Hematopoietic multipotent progenitor cell treated with erythropoietin and hydrocortisone succinate and interleukin-3 and kit ligand, for 15 days (in vitro differentiated cells): ENCODE results near the gene PTER.

Experiments used
- DNase-seq: peaks from one replicate; pipeline ENCODE4 v3.0.0-alpha.2; 2015; ENCODE audit warnings: low spot score

The PTER gene

DNA sequence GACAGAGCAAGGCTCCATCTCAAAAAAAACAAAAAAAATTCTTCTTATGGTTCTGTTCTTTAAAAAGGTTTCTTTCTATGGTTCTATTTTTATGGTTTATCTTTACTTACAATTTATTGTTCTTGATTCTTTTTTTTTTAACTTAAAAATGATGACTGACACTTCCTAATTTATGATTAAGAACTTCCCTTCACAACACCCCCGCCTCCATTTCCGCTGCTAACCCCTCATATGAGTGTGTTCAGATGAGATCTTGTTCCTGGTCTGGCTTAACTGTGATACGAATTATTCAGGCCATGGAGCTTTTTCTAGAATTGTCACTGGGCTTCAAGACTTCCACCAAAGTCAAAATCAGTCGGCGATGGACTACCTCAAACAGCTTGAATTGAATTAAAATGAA, 33.9 kb downstream of the PTER start:
- DNase-seq, result no peak

DNA sequence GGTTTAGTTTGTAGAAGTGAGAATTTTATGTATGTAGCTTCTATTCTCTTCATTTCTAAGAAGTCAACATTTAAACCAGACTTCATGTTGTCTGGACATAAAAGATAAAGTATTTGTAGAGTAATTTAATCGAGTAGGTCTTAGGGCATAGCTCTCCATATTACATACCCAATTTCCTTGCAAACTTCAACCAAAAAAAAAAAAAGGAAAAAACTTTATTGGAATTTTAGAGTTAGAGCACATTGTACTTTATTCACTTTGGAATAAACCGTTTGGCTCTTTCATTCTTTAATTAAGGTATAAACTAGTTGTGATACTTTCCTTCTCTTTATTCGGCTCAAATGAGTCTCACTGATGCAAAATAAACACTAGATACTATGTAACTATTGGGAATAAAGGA, 36.0 kb downstream of the PTER start:
- no peak for DNase-seq

DNA sequence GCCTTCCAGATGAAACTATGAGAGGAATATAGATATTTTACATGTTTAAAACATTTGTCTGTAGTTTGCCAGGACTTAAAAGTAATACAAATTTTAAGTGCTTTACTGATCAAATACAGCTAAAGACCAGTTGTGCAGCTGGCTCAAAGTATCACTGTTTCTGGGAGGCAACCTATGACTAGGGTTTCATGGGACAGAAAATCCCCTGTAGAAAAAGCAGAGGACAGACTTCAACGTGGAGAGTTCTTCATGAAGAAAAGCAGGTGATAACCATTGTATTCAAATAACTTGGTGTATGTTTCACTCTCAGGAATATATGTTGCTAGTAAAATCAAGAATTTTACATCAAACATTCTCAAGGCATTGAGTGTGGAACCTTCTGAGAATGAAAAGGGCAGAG, 40.9 kb downstream of the PTER start:
- no peak for DNase-seq

DNA sequence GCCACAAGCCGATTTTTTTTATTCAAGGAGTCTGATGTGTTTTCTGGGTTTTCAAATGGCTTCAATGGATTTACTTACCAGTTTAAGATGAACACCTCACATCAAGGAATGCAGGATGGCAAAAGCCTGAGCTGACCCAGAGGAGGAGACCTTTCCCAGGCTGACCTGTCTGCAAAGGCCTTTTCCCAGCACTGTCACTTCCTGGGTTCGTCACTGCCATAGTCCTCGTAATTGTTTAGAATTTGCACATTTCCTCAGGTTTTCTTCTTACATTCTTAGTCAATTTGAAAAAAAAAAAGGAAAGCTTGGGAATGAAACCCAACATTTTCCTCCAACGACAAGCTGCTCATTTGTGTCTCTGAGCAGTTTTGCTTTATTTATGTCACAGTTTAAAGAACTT, 42.0 kb downstream of the PTER start:
- no peak for DNase-seq

DNA sequence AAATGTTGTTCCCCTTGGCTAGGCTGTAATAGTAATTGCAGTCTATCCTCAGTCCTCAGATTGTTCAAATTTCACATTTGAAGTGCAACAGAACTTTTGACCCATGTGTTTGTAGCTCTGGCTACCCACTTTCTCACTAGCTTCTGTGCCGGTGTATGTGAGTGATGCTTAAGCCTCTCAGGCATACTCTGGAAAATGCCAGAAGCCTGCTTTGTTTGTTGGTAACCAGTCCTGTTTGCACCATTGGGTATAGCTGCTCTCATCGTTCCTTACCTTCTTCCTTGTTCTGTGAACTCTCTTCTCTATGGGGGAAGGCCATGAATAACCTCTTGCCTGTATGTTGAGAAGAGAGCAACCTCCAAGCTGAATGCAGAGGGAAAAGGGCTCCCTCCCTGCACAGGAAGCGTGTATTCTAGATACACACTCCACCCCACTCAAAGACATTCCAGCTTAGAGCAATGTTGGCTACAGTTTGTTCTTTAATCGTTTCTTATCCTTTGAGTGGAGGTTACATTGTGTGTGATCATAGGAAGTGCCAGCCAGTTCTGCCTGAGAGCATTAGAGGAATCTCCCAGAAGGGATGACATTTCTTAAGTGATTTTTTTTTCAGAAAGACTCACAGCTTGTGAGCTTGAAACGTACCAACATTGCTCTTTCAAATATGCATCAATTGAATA, 44.4 kb downstream of the PTER start:
- no peak for DNase-seq

DNA sequence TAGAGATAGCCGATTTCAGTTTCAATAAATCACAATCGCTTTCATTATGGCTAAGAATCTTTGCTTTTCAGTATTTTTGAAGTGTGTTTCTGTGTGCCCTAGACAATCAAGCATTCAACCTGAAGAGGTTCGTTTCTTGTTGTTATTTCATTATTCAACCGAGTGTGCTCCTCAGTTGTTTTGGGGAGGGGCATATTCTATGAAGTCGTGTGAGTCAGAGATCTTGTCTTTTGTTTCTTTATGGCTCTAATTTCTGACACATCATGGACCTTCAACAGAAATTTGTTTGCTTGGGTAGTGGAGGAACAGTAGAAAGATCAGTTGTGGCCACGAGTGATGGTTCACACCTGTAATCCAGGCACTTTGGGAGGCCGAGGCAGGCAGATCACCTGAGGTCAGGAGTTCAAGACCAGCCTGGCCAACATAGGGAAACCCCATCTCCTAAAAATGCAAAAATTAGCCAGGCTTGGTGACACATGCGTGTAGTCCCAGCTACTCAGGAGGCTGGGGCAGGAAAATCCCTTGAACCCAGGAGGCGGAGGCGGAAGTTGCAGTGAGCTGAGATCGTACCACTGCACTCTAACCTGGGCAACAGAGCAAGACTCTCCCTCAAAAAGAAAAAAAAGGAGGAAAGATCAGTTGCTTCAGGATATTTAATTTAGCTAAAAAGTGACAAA, 46.6 kb downstream of the PTER start:
- DNase-seq, result no peak

DNA sequence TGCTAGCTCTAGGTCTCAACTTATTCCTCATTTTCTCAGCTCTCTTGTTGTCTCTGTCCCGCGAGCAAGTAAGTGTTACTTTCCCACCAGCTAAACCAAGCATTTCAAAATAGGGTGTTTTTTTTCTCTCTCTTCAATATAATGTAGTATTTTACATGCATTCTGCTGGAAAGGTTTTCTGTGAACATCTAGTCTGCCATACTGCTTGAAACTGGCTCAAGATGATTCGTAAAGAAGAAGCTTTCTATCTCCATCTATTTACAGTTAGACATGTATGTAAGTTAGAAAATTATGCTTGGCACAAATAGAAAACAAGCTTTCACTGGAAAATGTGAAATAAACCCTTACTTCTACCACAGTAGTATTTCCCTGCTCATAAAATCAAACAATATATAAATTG, 53.7 kb downstream of the PTER start:
- DNase-seq, result no peak

DNA sequence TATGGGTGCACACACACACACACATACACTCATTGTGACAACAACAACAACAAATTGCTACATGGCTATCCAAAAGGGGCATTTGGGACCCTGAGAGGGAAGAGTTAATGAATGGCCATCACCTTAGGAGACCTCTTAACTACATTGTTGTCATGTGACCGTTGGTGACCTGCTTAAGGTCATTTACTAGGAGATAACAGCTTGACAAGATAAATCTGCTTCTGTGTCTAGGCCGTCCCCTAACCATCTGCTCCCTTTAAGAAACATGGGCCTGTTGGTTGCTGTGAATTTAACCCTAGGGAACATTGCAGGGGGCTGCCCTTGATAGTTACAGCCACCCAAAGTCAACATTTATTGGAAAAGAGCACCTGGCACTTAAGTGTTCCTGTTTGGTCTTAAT, 55.1 kb downstream of the PTER start:
- no peak for DNase-seq

DNA sequence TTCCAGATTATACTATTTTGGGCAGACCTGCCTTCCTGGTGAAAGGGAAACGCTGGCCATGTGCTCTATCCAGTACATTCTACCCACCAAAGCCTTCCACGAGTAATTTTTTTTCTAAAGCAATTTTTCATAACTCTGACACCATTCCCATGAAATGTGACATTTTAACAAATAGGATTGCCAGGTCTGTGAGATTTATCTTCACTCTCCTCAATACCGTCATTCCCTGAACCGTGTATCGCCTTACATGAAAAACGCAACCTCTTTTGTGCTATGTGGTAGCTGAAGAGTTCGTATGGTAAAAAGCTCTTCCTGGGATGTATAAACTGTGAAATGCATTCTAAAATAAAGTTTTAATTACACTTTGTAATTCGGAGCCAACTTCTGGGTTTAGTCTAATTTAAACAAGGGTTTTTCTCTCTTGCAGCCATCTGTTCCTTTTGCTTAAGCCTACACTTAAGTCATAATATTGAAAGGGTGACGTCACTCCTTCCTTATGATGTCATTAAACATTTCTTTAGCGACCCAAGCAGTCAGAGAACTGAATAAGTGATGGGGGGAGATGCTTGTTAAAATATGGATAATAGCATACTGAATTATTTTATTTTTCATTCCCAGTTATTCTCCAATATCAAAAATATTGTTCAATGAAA, 57.2 kb downstream of the PTER start:
- no peak for DNase-seq

DNA sequence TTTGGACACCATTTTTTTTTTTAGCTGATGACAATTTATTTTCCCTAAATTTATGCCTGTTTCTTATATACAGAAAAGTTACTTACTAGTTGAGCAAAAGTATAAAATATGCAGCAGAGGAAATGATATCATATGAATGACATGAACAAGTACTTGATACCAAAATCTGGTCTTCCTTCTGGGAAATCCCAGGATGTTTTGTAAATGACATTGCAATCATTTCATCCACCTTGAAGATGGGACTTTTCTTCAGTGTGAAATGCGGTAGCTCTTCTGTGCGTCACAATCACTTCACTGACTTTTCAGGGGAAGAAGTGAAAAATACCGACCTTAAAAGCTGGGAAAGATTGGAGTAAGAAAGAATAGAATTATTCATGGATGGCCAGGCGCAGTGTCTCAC, 61.1 kb downstream of the PTER start:
- no peak for DNase-seq

DNA sequence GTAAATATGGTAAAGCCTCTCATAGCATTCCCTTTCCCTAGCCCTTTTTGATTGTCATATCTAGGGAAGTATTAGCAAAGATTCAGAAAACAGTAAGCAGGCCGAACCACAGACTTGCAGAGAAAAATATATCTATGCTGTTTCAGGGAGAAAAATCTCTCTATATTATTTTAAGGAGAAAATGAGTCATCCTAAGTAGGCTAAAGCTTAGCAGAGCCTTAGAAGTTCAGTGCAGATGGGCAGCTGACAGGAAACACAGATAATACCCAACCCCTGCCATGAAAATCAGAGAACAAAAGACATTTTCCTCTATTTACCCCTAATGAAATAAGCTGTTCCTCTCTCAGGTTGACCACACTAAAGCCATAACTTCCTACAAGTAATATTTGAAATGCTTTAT, 68.4 kb downstream of the PTER start:
- no peak for DNase-seq

DNA sequence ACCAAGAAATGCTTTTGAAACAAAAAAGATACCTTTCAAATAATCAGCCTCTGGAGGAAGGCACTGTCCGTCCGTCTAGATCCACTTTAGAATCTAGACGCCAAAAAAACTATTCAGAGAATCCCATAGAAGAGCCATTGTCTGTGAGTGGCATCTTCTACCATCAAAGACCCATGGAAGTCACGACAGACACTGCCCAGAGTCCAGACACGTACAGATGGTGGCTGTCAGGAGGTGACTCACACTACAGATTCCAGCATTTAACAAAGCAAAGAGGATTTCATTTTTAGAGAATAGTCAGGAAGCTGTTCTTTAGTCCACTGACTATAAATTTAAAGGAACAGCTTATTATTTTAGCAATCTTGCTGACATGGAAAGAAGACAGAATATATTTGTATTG, 73.2 kb downstream of the PTER start:
- DNase-seq, result no peak

DNA sequence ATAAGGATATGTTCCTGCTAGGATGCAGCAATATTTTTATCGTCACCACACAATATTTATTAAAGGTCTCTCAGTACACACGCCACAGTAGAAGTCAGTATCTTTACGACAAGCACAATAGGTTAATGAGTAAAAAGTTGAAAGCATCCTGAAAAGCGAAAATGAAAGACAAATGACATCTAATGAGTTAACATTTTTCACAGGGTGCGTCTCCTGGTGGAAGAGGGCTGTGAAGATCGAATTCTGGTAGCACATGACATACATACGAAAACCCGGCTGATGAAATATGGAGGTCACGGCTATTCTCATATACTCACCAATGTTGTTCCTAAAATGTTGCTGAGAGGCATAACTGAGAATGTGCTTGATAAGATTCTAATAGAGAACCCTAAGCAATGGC, 74.0 kb downstream of the PTER start:
- DNase-seq, result no peak

DNA sequence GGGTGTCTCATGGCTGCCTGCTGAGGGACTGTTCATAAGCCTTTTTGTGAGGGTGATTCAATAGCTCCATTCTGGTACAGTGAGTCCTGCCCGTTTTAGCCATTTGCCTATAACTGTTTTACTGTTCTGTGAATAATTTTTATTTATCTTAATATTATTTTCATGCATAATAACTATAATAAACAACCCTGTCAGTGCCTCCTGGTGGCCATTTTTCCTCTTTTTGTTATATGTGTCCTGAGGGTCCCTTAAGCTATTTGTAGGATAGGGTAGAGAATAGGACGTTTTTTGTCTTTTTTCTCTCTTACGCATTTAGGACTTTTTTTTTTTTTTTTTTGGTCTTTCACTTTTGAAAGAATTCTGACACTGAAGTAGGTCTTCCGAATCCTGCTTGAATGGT, 82.0 kb downstream of the PTER start:
- no peak for DNase-seq

DNA sequence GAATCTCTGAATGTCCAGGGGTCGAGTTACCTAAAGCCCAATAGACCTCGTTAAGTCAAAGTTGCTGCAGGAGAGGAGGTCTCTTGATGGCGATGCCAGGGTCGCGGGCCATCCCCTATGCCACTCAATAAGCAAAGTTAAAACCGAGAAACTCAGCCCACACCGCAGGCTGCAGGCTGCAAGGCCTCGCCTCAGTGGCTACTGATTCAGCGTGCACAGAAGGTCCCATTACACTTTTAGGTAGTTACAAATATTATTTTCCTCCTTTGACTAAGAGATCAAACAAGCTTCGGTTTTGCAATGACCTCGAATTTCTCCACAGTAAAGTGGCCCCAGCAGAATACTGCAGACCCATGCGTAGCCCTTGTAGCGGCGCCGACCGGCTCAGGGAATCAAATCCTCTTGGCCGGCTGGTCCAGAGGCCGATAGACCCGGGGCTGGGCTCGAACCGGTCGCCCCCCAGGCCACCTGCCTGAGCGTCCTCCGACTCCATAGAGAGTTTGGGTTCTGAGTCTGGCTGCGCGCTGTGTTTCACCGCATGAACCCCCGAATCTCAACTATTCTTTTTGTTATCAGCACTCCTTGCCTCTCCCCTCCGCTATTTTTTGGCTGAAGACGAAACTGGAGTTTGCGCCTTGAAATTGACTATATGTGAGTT, 82.6 kb downstream of the PTER start:
- DNase-seq, result no peak

DNA sequence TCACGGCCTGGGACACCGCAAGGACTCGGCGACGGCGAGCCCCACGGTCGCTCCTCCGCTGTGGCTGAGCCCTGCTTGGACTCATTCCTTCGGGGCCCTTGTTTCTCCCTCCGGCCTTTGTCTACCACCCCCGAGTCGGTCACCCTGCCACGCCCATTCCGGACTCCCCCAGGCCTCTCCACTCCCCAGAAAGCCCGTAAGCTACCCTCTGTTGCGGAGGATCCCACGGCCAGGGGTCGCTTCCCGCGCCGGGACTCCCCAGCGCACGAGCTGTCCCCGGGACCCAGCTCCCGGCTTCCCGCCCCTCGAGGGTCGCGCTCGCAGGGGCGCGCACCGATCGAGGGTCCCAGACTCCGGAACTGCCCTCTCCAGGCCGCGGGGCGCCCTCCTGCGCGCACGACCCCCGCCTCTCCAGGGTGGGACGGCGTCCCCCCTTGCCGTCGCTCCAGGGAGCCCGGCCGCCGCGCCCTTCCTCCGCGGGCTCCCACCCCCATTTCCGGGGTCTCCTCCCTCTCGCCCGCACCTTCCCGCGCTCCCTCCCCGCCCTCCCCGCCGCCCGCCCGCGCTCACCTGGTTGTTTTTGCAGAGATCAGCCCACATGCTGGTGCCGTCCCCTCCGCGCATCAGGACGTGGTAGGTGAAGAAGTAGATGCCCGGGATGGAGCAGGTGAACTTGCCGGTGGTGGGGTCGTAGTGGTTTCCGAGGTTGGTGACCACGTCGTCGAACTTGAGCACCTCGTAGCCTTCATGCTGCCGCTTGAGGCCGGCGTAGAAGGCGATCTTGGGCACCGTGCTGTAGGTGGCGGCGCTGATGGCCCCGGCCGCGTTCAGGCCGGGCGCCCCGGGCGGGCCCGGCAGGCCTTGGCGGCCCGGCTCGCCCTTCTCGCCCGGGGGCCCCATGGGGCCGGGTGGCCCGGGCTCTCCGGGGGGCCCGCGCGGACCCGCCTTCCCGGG, 83.4 kb downstream of the PTER start:
- no peak for DNase-seq

DNA sequence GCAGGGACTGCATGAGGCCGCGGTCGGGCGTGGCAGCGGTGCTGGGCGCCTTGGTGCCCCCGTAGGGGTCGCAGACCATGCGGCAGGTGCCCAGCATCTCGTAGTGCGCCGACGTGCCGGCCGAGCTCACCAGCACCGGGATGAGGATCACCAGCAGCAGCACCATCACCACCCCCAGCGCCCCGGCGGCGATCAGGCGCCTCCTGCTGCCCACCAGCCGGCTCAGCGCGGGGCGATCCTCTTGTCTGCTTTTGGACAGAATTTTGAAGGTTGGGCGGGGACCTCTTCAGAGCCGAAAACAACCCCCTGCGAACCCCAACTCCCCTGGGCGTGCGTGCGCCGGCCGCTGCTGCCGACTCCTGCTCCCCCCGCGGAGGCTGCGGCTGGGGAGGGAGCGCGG, 84.1 kb downstream of the PTER start:
- no peak for DNase-seq

DNA sequence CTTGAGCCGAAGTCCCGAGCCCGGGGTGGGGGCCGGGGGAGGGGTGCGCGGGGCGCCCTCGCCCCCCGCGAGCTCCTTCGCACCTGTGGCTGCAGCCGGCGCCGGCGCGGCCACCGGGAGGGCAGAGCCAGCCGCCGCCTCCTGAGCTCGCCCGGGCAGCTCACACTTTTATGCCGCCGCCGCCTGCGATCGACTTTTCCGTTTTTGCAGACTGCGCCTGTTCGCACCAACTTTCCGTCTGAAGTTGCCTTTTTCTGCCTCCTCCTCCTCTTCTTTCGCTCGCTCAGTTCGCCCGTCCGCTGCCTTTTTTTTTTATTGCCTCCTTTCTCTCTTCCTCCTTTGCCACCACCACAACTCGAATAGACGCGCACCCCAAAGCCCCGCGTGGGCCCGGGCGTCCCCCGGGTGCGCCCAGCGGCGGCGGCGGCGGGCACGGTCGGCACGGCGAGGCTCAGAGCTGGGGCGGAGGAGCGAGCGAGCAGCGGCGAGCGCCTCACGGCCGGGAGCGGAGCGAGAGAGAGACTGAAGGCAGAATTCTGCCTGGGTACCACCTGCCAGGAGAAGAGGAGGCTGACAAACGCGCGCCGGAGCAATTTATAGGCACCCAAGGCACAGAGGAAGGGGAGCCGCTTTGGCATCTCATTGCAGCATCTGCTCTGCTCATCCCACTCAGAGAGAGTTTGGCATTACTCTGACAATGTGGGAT, 84.7 kb downstream of the PTER start, which contains the start of gene C1QL3:
C1QL3 (minus strand) TSS at position 569 of the 706 bp plus-strand sequence. CDS start 814 bp downstream, outside the sequence.
- DNase-seq, result no peak

DNA sequence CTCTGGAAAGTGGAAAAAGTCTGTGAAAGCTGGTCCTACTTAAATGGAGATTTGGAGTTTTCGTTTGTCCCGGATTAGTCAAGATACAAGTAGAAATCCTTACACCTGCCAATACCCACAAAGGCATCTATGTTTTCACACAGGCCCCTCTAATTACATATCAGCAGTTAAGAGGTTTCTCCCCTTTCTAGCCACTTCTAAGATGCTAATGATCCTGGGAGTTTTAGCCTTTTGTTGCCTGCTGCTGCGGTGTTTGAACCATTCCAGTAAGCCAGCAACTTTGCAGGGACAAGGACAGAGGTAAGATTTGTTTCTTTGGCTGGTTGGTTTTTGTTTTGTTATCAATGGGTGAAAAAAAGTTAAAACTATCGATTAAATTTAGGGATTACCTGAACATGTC, 90.6 kb downstream of the PTER start:
- no peak for DNase-seq

DNA sequence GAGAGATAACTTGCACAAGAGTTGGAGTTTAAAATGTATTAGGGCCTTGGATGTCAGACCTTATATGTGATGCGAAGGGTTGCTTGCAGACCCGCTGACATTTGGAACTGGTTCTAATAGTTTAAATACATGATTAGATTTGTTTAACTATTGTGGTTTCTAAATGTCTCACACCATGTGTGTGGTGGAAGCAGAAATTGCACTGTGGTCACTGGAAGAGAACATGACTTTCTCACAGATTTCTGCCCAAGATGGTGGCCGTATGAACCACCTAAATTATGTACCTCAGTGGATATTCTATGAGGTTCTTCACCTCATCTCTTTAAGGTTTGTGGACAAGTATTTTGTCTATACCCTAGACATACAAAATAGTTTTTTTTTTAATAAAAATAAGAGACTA, 93.0 kb downstream of the PTER start:
- DNase-seq, result no peak

DNA sequence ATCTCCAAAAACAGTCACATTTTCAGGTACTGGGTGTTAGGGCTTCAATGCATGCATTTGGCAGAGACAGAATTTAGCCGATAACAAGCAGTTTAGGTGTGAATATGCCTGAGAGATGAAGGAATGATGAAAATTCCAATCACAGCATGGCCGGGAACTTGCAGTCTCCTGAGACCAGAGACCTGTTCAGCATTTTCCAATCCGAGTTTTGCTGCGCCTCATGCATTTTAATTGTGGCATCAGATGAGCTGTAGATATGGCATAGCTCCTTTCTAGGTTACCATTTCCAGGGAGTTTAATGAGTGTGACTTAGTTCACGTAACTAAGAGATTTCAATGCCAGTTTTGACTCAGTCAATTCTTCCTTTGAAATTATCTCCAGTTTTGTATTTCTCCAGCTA, 99.3 kb downstream of the PTER start:
- no peak for DNase-seq
